22Rv1 (cell line): Measurements from ENCODE around the gene SIMC1.
"Not testable (repeated sequence)": the region's sequence is repeated elsewhere in the genome, so short reads cannot be mapped to it uniquely, and the experiment has no call there.

Experiments used
- H3K27ac ChIP-seq: fragments of 450-650 bp; 2 replicates; pipeline ENCODE4 v1.5.1; 2017
- CTCF ChIP-seq: fragments of 450-650 bp; IDR thresholded peaks from 2 replicates; pipeline ENCODE4 v1.5.1; 2017; ENCODE audit warnings: mild to moderate bottlenecking
- ZFX ChIP-seq: fragments of 450-650 bp; IDR thresholded peaks from 2 replicates; pipeline ENCODE4 v1.6.1; 2017; ENCODE audit warnings: antibody characterized with exemption, borderline replicate concordance

Gene SIMC1

GRCh38 chr5:176198991-176199733 is 39.1 kb upstream of the SIMC1 start:
- not testable (repeated sequence) for H3K27ac ChIP-seq

- not testable (repeated sequence) for H3K27ac ChIP-seq
Measured at GRCh38 chr5:176199803-176200399, 38.3 kb upstream of the SIMC1 start.

- TF ChIP-seq CTCF, result no peak
- TF ChIP-seq ZFX, result no peak
- no peak overlapping the region for H3K27ac ChIP-seq
Measured at GRCh38 chr5:176201811-176202210, 36.4 kb upstream of the SIMC1 start.

DNA sequence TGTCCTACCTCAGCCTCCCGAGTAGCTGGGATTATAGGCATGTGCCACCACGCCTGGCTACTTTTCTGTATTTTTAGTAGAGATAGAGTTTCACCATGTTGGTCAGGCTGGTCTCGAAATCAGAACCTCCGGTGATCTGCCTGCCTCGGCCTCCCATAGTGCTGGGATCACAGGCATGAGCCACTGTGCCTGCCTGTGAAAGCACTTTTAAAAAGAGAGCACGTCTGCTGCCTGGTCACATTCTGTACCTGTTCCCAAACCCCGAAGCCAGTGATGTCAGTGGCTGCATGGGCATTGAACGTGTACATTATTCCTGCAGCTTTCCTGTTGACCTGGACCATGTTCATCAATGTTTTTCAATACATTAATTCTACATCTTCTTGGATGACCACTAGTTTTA is 35.1 kb upstream of the SIMC1 start:
- no peak overlapping the region for H3K27ac ChIP-seq
- TF ChIP-seq ZFX, result no peak
- TF ChIP-seq CTCF, result no peak

DNA sequence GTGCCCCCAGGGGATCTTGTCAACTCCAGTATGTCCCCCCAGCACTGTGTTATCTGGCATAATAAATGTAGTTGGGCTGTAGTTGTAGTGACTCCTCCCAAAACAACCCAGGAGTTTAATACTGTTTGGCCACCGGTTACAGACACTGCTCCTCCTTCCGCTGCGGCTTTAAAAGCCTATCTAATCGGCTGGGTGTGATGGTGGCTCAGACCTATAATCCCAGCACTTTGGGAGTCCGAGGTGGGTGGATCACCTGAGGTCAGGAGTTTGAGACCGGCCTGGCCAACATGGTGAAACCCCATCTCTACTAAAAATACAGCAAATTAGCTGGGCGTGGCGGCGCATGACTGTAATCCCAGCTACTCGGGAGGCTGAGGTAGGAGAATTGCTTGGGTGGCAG is 34.7 kb upstream of the SIMC1 start:
- not testable (repeated sequence) for H3K27ac ChIP-seq

DNA sequence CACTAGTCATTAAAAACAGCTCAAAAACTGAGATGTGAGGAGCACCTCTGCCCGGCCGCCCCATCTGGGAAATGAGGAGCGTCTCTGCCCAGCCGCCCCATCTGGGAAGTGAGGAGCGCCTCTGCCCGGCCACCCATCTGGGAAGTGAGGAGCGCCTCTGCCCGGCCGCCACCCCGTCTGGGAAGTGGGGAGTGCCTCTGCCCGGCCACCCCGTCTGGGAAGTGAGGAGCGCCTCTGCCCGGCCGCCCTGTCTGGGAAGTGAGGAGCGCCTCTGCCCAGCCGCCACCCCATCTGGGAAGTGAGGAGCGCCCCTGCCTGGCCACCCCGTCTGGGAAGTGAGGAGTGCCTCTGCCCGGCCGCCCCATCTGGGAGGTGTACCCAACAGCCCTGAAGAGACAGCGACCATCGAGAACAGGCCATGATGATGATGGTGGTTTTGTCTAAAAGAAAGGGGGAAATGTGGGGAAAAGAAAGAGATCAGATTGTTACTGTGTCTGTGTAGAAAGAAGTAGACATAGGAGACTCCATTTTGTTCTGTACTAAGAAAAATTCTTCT is 23.7 kb upstream of the SIMC1 start:
- H3K27ac ChIP-seq, result not testable (repeated sequence)

DNA sequence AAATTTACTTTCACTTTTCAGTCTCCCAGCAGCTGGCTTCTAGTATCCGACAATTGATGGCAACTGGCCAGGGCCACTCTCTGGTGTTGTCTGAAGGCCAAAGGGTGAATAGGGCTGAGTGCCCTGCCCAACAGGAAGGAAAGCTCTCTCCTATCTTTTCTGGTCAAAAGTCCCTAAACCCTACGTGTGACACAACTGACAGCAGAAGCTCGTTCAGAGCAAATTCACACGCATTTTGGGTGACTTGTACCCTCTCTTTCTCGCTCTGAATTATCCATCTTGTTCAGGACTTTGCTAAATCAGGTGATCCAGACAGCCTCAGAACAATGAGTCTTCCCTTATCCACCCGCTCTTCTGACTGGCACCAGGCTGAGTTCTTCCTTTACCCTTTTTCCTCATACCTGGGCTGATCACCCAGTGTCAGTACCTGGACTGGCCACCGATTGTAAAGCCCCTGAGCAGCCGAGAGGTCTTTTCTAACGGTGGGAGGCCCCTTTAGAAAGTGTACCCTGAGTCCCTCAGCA is 21.8 kb upstream of the SIMC1 start:
- H3K27ac ChIP-seq, result not testable (repeated sequence)

- H3K27ac ChIP-seq, result not testable (repeated sequence)
Measured at GRCh38 chr5:176217188-176217729, 21.0 kb upstream of the SIMC1 start.

DNA sequence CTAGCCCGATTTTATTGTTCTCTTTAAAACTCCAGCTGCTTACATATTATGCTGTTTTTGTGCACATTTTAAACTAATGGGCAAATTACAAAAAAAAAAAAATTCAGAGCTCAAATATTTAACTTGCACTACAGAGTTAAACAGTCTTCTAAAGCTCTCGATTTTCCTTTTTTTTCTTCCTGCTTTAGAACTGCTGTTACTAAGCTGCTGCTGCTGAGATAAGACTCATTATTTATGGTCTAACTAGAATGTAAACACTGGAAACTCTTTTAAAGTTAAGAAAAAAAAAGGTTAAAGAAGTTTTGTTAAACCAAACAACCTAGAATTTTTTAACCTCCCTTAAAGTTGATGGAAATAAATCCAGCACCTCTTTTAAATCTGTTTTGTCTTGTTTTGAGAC is 20.5 kb upstream of the SIMC1 start:
- not testable (repeated sequence) for H3K27ac ChIP-seq

DNA sequence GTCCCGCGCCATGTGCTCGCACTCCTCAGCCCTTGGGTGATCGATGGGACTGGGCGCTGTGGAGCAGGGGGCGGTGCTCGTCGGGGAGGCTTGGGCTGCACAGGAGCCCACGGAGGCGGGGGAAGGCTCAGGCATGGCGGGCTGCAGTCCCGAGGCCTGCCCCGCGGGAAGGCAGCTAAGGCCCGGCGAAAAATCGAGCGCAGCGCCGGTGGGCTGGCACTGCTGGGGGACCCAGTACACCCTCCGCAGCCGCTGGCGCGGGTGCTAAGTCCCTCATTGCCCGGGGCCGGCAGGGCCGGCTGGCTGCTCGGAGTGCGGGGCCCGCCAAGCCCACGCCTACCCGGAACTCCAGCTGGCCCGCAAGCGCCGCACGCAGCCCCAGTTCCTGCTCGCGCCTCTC is 16.2 kb upstream of the SIMC1 start:
- H3K27ac ChIP-seq, result not testable (repeated sequence)

GRCh38 chr5:176228358-176228757 is 9.9 kb upstream of the SIMC1 start:
- not testable (repeated sequence) for H3K27ac ChIP-seq

GRCh38 chr5:176233253-176233652 is 5.0 kb upstream of the SIMC1 start:
- not testable (repeated sequence) for H3K27ac ChIP-seq

DNA sequence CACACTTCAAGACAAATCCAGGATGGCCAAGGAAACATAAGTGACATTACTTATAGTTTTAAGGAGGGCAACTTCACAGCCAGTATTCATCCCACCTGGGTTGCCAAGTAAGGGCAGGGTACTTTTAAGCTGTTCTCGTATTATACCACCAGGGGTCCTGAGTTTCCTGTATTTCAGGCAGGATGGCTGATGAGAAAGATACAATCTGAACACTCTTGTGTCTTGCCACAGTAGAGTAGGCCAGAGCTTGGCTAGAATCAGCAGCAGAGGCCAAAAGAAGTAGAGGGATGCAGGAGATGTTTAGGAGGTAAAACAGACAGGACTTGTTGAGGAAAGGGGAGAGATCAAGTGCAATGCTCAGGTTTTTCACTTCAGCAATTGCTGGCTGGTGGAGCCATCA is 3.1 kb upstream of the SIMC1 start:
- not testable (repeated sequence) for H3K27ac ChIP-seq
- TF ChIP-seq CTCF, result peak; percentile 30

DNA sequence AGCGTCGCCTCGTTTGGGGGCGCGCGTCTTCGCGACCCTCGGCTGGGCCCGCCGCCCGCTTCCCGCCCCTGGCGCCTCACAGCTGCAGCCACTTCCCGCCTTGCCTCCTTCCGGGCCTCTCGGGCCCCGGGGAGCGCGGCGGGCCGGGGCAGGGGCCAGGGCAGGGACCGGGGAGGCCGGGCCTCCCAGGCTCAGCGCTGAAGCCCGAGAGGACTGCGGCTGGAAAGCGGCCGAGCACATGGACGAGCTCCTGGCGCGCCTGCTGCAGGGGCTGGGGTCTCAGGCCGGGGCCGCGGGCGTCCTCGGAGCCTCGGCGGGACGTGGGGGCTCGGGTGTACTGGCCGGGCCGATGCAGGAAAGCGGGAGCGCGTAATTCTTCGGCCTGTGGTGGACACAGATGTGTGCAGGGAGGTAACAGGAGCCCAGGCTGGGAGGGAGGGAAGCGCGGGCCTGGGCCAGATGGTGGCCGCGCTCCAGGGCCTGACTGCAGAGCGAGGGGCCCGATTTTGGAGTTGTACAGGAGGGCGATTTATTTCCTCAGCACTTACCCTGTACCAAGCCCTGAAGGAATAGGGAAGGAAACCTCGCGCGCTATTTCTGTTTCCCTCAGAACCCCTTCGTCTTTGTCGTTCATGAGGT is 540 bp downstream of the SIMC1 start:
- not testable (repeated sequence) for H3K27ac ChIP-seq

GRCh38 chr5:176239304-176239703 is 1.1 kb downstream of the SIMC1 start:
- H3K27ac ChIP-seq, result not testable (repeated sequence)

GRCh38 chr5:176244318-176244717 is 6.1 kb downstream of the SIMC1 start:
- H3K27ac ChIP-seq, result not testable (repeated sequence)

GRCh38 chr5:176245074-176245473 is 6.8 kb downstream of the SIMC1 start:
- H3K27ac ChIP-seq, result not testable (repeated sequence)
